Immature natural killer cell (primary cell): ENCODE data around the gene SGCA. TPM values are rescaled to one million over a fixed set of nuclear protein-coding genes. Genes with fewer than 3 reads are reported as not detected.

Experiments used
- DNase-seq, 3 donors: peaks; one replicate each; pipeline ENCODE4 v3.0.0; 2022; ENCODE audit warnings: mixed read lengths in 1 of 3
- H3K27ac Mint-ChIP-seq, 6 donors: one replicate each; pipeline ENCODE4 v1.8.0; 2020; ENCODE audit warnings: mixed read lengths in 6 of 6, mild to moderate bottlenecking in 5 of 6, inconsistent platforms in 4 of 6, moderate library complexity in 3 of 6
- H3K27me3 Mint-ChIP-seq, 3 donors: one replicate each; pipeline ENCODE4 v1.8.0; 2020 to 2021; ENCODE audit warnings: low read depth in 3 of 3, mild to moderate bottlenecking in 3 of 3, mixed read lengths in 3 of 3, moderate library complexity in 3 of 3, inconsistent platforms in 1 of 3
- H3K36me3 Mint-ChIP-seq, 3 donors: one replicate each; pipeline ENCODE4 v1.8.0; 2020; ENCODE audit warnings: mixed read lengths in 3 of 3, inconsistent platforms in 2 of 3, mild to moderate bottlenecking in 2 of 3
- H3K4me1 Mint-ChIP-seq, 2 donors: one replicate each; pipeline ENCODE4 v1.8.0; 2020; ENCODE audit warnings: inconsistent platforms in 2 of 2, mild to moderate bottlenecking in 2 of 2, mixed read lengths in 2 of 2, moderate library complexity in 1 of 2
- H3K4me3 Mint-ChIP-seq, 5 donors: one replicate each; pipeline ENCODE4 v1.8.0; 2020; ENCODE audit warnings: mild to moderate bottlenecking in 5 of 5, mixed read lengths in 5 of 5, inconsistent platforms in 3 of 5, moderate library complexity in 3 of 5
- H3K9me3 Mint-ChIP-seq, 6 donors: one replicate each; pipeline ENCODE4 v1.8.0; 2020; ENCODE audit warnings: mild to moderate bottlenecking in 6 of 6, mixed read lengths in 6 of 6, inconsistent platforms in 4 of 6, moderate library complexity in 3 of 6
- polyA plus RNA-seq, 3 donors: library from polyadenylated mRNA; unstranded; fragments of 300-500 nt; fragmentation: Illumina TruSeq; gene quantifications; one replicate each; pipeline ENCODE4 v1.2.3, GENCODE V29; 2021

SGCA gene
- polyA plus RNA-seq, 3 donors from 2014 or later = not detected

DNA sequence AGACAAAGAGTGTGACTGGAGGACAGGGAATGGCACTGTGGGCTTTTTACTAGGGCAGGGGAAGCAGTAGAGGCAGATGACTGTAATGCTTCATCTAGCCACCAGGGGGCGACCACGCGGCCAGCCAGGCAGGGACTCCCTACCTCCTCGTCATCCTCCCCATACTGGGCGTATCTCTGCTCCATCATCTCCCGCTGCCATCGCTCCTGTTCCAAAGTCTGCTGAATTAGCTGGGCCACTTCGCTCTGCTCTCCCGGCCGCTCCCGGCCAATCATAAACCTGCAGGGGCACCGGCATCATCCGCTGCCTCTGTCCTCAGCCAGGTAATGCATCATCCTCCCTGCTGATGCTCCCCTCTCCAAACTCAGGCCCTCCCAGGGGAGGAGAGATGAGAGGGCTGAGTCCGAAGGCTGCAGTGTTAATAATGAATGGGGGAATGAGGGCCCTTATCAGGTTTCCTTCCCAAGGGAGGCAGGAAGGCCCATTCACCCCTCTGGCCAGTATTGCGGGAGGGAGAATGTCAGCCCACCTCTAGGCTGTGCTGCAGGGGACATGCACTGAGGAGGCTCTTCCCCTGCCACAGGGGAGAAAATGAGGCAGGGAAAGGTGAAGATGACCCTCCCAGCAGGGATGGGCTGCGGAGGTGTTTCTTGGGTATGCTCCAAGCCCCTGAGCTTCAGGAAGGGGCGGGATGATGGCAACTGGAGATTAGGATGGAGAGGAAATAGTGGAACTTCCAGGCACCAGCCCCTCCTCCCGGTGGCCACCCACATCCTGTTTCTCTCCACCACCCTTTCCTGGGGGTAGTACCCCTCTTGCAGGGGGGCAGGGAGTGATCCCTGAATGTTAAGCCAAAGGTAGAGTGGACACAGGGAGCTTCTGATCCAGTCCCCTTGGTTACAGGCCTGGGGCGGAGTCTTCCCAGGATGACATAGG is 25.6 kb upstream of the SGCA start:
- peaks cover 20 to 56% (median 30%) of the 10 kb centered on the region in 3 donors for H3K36me3 Mint-ChIP-seq

DNA sequence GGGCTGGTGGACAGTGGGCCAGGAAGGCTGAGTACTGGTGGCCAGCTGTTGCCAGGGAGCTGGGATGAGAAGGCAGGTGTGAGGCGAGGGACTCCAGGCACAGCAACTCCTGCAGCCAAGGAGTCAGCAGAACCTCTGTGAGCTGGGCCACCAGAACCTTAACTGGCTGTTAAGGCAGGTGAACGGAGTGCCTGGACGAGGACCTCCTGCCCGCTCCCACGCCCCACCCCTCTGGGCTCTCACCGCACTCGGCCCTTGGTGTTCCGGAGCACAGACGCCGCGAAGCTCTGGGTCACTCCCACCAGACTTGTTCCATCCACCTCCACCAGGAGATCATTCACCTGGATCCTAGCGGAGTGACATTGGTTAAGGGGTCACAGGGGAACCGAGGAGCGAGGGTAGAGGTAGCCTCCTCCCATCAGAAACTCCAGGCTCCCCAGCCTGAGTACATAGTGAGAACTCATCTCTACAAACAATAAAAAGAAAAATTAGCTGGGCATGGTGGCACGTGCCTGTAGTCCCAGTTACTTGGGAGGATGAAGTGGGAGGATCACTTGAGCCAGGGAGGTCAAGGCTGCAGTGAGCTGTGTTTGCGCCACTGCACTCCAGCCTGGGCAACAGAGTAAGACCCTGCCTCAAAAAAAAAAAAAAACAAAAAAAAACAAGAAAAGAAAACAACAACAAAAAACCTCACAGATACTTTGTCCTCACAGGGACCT is 24.6 kb upstream of the SGCA start:
- peaks cover 69 to 72% of the 10 kb centered on the region in 2 donors for H3K4me1 Mint-ChIP-seq
- DNase-seq = no peak
- peak overlapping the region; percentile 86 to 97 (median 90) for H3K27ac Mint-ChIP-seq
- no peaks in the 10 kb centered on the region for H3K9me3 Mint-ChIP-seq
- H3K27me3 Mint-ChIP-seq = peaks cover 0 to 9% (median 4%) of the 10 kb centered on the region in 3 donors
- peaks cover 20 to 56% (median 30%) of the 10 kb centered on the region in 3 donors for H3K36me3 Mint-ChIP-seq
- H3K4me3 Mint-ChIP-seq = peak overlapping the region; percentile 67 to 87 (median 84)

More for the DNA sequence above, 25.6 kb upstream of the SGCA start:
- Mint-ChIP-seq H3K27ac (peak overlapping the region; percentile 85 to 92 (median 88)), H3K27me3 (peaks cover 0 to 9% (median 4%) of the 10 kb centered on the region in 3 donors), H3K4me3 (peak overlapping the region; percentile 67 to 84 (median 76)), H3K9me3 (no peaks in the 10 kb centered on the region), H3K4me1 (peaks cover 59 to 64% of the 10 kb centered on the region in 2 donors)
- DNase-seq = peak; percentile 79 to 81 (median 80)

DNA sequence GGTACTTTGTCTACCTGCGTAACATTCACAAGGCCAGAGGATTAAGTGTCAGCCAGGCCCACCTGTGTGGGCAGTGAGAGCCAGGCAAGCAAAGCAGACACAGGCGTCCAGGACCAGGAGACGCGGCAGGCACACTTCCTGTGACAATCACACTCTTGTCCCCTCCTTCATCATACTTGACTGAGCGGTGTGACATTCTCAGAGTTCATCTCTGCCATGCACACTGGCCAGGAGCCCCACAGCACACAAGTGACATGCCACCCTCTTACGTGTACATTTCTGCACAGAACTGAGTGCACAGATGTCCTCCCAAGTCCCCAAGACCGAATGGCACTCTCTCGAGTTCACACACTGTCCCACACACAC is 24.1 kb upstream of the SGCA start:
- H3K27me3 Mint-ChIP-seq = peaks cover 0 to 6% (median 4%) of the 10 kb centered on the region in 3 donors
- H3K27ac Mint-ChIP-seq = peak overlapping the region; percentile 86 to 97 (median 90)
- peak in 1 of 3 donors; percentile 42 for DNase-seq
- H3K4me1 Mint-ChIP-seq = peaks cover 74 to 77% of the 10 kb centered on the region in 2 donors
- peaks cover 20 to 53% (median 28%) of the 10 kb centered on the region in 3 donors for H3K36me3 Mint-ChIP-seq
- no peaks in the 10 kb centered on the region for H3K9me3 Mint-ChIP-seq
- peak overlapping the region; percentile 67 to 87 (median 84) for H3K4me3 Mint-ChIP-seq

DNA sequence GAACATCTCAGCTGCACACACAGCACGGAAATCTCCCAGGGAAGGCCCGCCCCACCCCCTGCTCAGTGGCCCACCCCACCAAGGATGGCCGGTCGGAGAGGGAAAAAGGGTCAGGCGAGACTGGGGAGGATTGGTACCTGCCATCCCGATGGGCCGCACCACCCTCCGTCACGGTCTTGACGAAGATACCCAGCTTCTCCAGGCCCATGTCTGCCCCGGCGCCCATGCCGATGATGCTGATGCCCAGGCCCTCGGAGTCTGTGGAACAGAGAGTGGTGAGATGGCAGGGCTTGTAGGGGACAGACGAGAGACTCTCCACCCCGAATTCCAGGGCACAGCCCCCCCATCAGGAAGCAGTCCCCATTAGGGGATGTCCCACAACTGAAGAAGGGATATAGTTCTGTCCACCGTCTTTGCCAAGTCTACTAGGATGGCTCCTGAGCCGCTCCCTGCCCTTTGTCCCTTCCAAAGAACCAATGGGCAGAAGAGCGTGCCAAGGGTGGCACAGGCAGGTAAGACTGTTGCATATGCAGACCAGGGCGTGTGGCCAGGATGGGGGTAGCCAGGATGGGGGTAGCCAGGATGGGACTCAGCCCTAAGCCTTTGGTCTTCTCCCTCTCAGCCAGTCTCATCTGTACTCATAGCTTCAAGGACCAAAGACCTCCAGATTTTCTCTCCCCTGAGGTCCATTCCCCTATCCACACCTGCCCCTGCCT is 22.2 kb upstream of the SGCA start:
- Mint-ChIP-seq H3K27ac (peak overlapping the region; percentile 50 to 90 (median 62)), H3K9me3 (no peaks in the 10 kb centered on the region), H3K4me3 (peak overlapping the region in 2 of 5 donors; percentile 13 to 25), H3K36me3 (peaks cover 4 to 35% (median 18%) of the 10 kb centered on the region in 3 donors), H3K4me1 (peaks cover 91 to 93% of the 10 kb centered on the region in 2 donors), H3K27me3 (peaks cover 0 to 4% (median 2%) of the 10 kb centered on the region in 3 donors)
- no peak for DNase-seq

DNA sequence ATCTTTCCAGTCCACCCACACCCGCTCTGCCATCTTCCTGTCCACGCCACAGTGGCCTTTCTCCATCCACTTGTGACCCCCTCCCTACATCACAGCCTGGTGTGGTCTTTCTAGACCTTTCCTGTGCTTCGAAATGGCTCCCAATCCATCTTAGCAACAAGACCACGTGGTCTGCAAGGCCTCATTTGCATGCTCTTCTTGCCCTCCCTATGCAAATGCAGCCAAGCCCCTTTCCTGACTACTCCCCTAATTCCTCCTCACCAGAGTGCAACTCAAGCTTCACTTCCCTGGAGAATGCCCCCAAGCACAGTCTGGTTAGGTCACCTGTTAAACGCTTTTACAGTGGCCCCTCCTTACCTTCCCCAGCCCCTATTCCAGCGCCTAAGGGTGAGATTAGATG is 21.4 kb upstream of the SGCA start:
- DNase-seq = no peak
- H3K27ac Mint-ChIP-seq = peak overlapping the region in 5 of 6 donors; percentile 50 to 90 (median 56)
- H3K4me3 Mint-ChIP-seq = peak overlapping the region in 2 of 5 donors; percentile 0 to 6
- H3K9me3 Mint-ChIP-seq = no peaks in the 10 kb centered on the region
- H3K4me1 Mint-ChIP-seq = peaks cover 91 to 92% of the 10 kb centered on the region in 2 donors
- H3K36me3 Mint-ChIP-seq = peaks cover 4 to 32% (median 18%) of the 10 kb centered on the region in 3 donors
- peaks cover 1 to 4% (median 2%) of the 10 kb centered on the region in 3 donors for H3K27me3 Mint-ChIP-seq

DNA sequence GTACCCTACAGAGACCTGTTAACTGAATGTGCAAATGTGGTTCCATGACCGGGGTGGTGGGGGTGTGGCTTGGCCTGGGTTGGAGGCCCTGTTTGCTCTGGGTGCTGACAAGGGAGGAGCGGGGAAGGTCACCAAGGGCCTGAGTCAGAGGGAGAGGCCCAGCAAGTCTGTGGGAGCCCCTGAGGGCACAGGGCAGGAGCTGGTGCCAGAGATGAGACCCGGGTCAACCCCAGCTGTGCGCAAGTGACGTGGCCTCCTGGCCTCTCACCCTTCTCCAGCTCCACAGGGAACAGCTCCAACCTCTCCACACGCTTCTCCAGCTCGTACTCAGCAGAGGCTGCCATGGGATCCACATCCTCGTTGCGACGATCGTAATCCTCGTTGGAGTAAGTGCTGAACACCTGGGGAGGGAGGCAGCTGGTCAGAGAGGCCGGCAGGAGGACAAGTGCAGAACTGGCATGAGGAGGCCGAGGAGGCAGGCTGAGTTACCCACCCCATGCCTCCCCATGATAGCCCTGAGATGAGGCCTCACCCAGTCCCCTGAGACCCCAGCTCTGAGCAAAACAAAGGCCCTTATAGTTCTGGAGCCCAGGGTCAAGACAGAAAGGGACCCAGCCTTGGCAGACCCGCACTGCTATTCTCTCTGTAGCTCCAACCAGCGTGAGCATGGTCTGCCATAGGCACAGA is 20.8 kb upstream of the SGCA start:
- H3K36me3 Mint-ChIP-seq = peaks cover 0 to 25% (median 14%) of the 10 kb centered on the region in 3 donors
- H3K27me3 Mint-ChIP-seq = peaks cover 1 to 4% (median 2%) of the 10 kb centered on the region in 3 donors
- H3K4me1 Mint-ChIP-seq = peaks cover 85 to 86% of the 10 kb centered on the region in 2 donors
- H3K4me3 Mint-ChIP-seq = peak overlapping the region; percentile 21 to 70 (median 61)
- no peaks in the 10 kb centered on the region for H3K9me3 Mint-ChIP-seq
- no peak for DNase-seq
- peak overlapping the region; percentile 50 to 90 (median 74) for H3K27ac Mint-ChIP-seq

DNA sequence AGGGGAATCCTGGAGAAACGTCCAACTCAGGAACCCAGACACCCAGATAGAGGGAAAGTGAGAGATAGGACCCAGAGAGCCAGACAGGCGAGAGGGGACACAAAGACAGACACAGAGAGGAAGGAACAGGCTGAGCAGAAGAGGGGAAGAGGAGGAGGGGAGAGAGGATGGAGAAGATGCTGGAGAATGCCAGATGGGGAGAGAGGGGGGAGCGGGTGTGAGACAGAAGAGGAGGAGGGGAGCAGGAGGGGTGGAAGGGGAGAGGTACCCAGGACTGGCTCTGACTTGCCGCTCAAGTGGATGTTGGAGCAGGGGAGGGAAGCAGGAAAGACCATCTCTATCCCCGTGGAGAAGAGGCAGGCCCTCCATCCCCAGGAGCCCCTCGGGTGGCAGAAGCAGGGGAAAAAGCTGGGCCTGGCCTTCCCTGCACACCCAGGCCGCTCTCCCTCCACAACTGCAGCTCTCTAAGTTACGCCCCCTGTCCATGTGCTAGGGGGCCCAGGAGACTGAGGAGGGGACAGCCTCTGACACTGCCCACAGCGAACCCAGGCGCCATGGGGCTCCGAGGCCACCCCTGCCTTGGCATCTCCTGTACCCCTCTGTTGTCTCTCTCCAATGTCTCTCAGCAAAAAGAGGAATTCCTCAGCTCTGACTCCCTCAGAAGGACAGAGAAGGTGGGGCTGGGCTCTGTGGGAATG is 20.1 kb upstream of the SGCA start:
- Mint-ChIP-seq H3K4me3 (peak overlapping the region; percentile 29 to 93 (median 68)), H3K4me1 (peaks cover 78 to 79% of the 10 kb centered on the region in 2 donors), H3K9me3 (no peaks in the 10 kb centered on the region), H3K36me3 (peaks cover 0 to 23% (median 14%) of the 10 kb centered on the region in 3 donors), H3K27me3 (peaks cover 1 to 4% (median 2%) of the 10 kb centered on the region in 3 donors), H3K27ac (peak overlapping the region; percentile 35 to 91 (median 76))
- DNase-seq = no peak

DNA sequence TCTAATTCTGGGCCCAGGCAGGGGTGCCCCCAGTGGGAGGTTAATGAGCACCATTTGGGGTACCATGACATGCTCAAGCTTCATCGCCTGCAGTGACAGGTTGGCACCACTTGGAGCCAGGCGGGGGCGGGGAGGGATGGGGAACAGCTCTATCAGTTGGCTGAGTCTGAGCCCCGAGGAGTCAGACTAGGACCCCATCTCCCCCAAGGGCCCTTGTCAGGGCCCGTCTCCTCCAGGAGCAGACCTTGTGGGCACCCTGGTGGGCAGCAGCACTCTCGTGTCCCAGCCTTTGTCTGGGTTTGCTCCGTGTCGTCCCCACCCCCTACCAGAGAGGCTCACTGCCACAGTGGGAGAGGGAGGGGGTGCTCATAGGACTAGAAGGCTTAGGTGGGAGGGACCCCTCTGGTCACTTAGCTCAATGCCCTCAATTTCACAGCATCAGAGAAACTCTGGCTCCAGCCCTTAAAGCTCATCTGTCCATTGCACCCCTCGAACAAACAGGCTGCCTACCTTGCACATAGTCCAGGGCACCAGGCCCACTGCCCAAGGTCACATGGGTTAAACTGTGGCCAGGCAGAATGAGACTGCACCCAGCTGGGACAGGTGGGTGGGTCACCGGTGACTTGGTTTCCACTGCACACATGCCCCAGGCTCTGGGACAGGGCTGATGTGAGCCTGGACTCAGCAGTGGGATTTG is 19.4 kb upstream of the SGCA start:
- no peak for DNase-seq
- H3K27ac Mint-ChIP-seq = peak overlapping the region; percentile 84 to 97 (median 92)
- H3K4me1 Mint-ChIP-seq = peaks cover 73 to 74% of the 10 kb centered on the region in 2 donors
- peaks cover 5 to 8% (median 7%) of the 10 kb centered on the region in 3 donors for H3K27me3 Mint-ChIP-seq
- no peaks in the 10 kb centered on the region for H3K9me3 Mint-ChIP-seq
- peak overlapping the region; percentile 89 to 97 (median 96) for H3K4me3 Mint-ChIP-seq
- H3K36me3 Mint-ChIP-seq = peaks cover 0 to 16% (median 14%) of the 10 kb centered on the region in 3 donors

DNA sequence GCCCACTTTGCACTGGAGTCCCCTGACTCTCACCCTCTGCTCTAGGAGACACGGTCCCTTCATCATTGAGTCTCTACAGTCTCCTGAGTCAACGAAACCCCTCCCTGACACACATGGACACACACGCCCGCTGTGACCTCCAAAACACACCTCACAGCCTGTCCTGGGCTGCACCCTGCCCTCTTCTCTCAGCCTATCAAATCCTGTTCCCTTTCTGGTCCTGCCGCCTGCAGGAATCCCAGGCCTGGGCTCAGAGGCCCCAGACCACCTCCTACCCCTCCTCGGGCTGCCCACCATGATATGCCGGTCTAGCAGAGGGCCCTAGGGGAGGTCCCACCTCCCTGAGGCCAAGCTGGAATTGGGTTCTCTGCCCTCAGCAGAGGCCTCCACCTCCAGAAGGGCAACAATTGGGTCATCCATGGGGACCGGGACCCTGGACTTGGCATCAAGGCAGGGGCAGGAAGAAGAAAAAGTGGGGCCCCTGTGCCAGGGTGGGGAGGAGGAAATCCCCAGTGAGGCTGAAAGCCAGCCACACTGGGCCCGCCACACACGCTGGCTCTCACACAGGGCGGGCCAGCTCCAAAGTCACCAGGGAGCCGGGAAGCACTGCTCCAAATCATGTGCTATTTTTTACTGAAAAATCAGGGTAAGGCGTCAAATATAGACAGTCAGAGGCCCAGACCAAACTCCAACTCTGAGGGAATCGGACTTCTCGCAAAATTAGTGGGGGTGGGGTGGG is 18.7 kb upstream of the SGCA start:
- H3K4me1 Mint-ChIP-seq = peaks cover 71 to 74% of the 10 kb centered on the region in 2 donors
- no peaks in the 10 kb centered on the region for H3K9me3 Mint-ChIP-seq
- peaks cover 0 to 14% (median 11%) of the 10 kb centered on the region in 3 donors for H3K36me3 Mint-ChIP-seq
- peak overlapping the region; percentile 84 to 97 (median 92) for H3K27ac Mint-ChIP-seq
- DNase-seq = no peak
- H3K27me3 Mint-ChIP-seq = peaks cover 8 to 12% (median 12%) of the 10 kb centered on the region in 3 donors
- peak overlapping the region; percentile 89 to 97 (median 96) for H3K4me3 Mint-ChIP-seq

DNA sequence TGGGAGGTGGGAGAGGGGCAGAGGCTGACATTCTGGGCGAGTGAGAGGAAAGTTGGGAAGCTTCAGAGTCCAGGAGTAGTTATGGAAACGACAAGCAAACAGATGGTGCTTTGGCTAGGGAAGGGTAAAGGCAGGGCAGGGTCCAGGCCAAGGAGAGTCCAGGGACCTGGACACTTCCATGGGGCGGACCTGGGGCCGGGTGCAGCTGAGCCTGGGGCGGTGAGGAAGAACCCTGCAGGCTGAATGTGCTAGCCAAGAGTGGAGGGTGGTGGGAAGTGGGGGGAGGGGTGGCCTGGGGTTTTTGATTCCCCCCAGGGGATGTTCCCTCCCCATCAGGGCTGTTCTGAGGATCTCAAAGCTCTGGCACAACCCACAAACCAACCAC is 18.0 kb upstream of the SGCA start:
- peak overlapping the region; percentile 89 to 97 (median 92) for H3K27ac Mint-ChIP-seq
- no peak for DNase-seq
- H3K36me3 Mint-ChIP-seq = peaks cover 0 to 10% (median 6%) of the 10 kb centered on the region in 3 donors
- peaks cover 69 to 73% of the 10 kb centered on the region in 2 donors for H3K4me1 Mint-ChIP-seq
- peak overlapping the region; percentile 89 to 97 (median 96) for H3K4me3 Mint-ChIP-seq
- no peaks in the 10 kb centered on the region for H3K9me3 Mint-ChIP-seq
- H3K27me3 Mint-ChIP-seq = peaks cover 8 to 16% (median 15%) of the 10 kb centered on the region in 3 donors
